Activated T-cell treated with anti-CD3 and anti-CD28 coated beads, Interleukin-2, amount 50 U/mL, for 24 hours (primary cell): ENCODE measurements around the gene KIAA1755.
A peak's percentile ranks its signal among the peaks of the same experiment; 100 is the strongest.

ENCODE experiments used
- DNase-seq: peaks from one replicate; pipeline ENCODE4 v3.0.0-alpha.2; 2020
- H3K27ac Mint-ChIP-seq: 2 replicates; pipeline ENCODE4 v1.8.0; 2020; ENCODE audit warnings: mild to moderate bottlenecking, mixed read lengths
- H3K27me3 Mint-ChIP-seq: 2 replicates; pipeline ENCODE4 v1.8.0; 2020; ENCODE audit warnings: mixed read lengths
- H3K36me3 Mint-ChIP-seq: 2 replicates; pipeline ENCODE4 v1.8.0; 2020; ENCODE audit warnings: low read depth, mixed read lengths
- H3K4me1 Mint-ChIP-seq: 2 replicates; pipeline ENCODE4 v1.8.0; 2020; ENCODE audit warnings: low read depth, mixed read lengths
- H3K4me3 Mint-ChIP-seq: 2 replicates; pipeline ENCODE4 v1.8.0; 2020; ENCODE audit warnings: mild to moderate bottlenecking, moderate library complexity, mixed read lengths
- H3K9me3 Mint-ChIP-seq: 2 replicates; pipeline ENCODE4 v1.8.0; 2020; ENCODE audit warnings: mixed read lengths

The KIAA1755 gene

DNA sequence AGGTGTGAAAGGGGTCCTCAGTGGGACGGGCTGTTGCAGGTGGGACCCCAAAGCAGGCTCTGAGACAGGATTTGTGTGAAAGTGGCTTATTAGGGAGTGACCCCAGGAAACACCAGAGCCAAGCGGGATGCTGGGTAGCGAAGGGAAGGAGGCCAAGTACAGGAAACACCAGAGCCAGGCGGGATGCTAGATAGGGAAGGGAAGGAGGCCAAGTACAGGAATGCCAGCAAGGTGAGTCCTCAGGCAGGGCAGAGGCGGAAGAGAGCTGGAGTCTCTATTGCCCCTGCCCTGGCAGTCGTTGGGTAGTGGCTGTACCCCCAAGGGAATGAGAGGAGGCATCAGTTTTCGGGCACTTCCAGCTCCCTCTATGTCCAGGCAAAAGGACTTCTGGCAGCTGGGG is 65.0 kb downstream of the KIAA1755 start:
- Mint-ChIP-seq H3K27ac (no peak overlapping the region), H3K4me3 (no peak overlapping the region), H3K36me3 (no peaks in the 10 kb centered on the region), H3K27me3 (peaks cover 16% of the 10 kb centered on the region), H3K9me3 (peaks cover 4% of the 10 kb centered on the region), H3K4me1 (no peaks in the 10 kb centered on the region)
- DNase-seq = no peak

DNA sequence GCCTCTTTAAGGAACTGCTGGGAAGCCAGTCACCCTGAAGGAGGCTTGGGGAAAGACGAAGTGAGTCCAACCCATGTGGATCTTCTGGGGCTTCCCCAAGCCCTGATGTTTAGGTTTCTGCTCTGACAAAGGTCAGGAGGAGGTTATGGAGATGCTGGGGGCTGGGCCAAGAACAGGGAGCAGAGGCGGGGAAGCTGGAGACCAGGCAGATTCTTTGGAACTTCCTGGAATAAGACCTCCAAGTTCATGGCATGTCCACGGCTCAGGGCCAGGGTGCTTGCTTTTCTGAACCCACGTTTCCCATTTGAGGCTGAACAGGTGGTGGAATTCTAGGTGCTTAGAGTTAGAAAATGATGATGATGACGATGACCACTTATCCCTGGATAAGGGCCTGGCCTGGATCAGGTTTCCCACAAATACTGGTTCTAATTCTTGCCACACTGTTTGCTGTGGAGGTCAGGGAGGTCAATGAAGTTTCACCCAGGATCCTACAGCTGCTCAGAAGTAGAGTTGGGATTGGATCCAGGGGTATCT is 65.5 kb downstream of the KIAA1755 start:
- peaks cover 16% of the 10 kb centered on the region for H3K27me3 Mint-ChIP-seq
- H3K36me3 Mint-ChIP-seq = no peaks in the 10 kb centered on the region
- peaks cover 4% of the 10 kb centered on the region for H3K9me3 Mint-ChIP-seq
- no peak overlapping the region for H3K4me3 Mint-ChIP-seq
- no peak overlapping the region for H3K27ac Mint-ChIP-seq
- DNase-seq = no peak
- H3K4me1 Mint-ChIP-seq = no peaks in the 10 kb centered on the region

DNA sequence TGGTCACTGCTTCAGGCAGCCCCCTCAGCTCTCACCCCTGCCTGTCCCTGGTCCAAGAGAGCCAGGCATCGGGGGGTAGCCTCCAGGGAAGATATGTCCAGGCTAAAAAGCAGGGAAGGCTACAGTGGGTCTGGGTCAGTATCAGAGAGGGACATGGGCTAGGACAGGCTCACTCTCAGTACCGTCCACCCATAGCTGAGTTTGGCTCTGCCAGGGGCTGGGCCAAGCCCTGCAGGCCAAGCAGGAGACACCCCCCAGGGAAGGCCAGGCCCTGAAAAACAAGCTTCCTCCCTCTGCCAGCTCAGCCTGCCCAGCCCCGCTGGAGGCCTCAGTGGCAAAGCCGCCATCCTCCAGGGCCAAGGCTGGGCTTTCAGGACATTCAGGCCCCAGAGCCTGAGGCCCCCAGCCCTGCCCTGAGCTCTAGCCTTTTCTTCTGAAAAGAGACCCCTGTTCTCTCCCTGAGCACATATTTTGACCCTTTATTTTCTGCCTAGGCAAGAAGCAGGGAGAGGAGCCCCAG is 66.9 kb downstream of the KIAA1755 start:
- H3K27me3 Mint-ChIP-seq = peaks cover 26% of the 10 kb centered on the region
- H3K4me1 Mint-ChIP-seq = no peaks in the 10 kb centered on the region
- no peak overlapping the region for H3K27ac Mint-ChIP-seq
- peaks cover 4% of the 10 kb centered on the region for H3K9me3 Mint-ChIP-seq
- H3K4me3 Mint-ChIP-seq = no peak overlapping the region
- no peak for DNase-seq
- H3K36me3 Mint-ChIP-seq = no peaks in the 10 kb centered on the region

DNA sequence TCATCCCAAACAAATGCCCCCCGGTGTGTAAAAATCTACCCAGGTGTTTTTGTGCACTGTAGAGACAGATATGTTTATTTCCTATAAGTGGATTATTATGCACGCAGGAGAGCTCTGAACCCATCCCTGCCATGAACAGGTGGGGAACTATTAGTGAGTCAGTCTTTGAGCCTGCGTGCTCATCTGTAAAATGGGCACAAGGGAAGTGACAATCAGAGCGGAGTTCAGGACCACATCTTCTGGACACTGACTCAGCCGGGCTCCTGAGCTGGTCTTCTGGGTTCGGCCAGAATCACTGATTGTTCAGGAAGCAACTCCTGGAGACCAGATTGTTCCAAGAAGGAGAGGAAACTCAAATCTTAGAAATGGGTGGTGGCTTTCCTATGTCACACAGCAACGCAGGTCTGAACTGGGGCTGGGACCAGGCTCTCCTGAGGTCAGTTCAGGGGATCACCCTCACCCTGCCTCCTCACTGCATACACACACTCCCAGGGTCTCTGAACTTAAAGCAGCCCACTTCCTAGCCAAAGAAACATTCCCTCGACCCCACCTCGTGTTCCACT is 68.1 kb downstream of the KIAA1755 start:
- no peak overlapping the region for H3K4me3 Mint-ChIP-seq
- no peaks in the 10 kb centered on the region for H3K4me1 Mint-ChIP-seq
- H3K27me3 Mint-ChIP-seq = peaks cover 26% of the 10 kb centered on the region
- H3K27ac Mint-ChIP-seq = no peak overlapping the region
- no peak for DNase-seq
- H3K36me3 Mint-ChIP-seq = no peaks in the 10 kb centered on the region
- peaks cover 4% of the 10 kb centered on the region for H3K9me3 Mint-ChIP-seq

DNA sequence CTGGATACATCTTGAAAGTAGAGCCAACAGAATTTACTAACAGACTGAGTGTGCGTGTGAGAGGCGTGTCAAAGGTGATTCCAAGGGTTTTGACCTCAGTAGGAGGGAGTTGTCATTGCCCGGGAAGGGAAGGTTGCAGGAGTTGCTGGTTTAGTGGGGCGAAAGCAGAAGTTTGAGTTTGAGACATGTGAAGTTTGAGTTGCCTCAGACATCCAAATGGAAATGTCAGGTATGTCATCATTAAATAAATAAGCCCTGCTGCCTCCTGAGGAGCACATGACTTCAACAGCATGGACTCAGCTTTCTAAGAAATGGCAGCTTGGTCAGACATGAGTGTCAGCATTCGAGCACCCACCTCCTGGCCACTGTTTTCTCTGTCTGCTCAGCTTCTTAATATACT is 68.9 kb downstream of the KIAA1755 start:
- H3K4me1 Mint-ChIP-seq = no peaks in the 10 kb centered on the region
- no peaks in the 10 kb centered on the region for H3K36me3 Mint-ChIP-seq
- H3K27me3 Mint-ChIP-seq = peaks cover 27% of the 10 kb centered on the region
- DNase-seq = no peak
- H3K9me3 Mint-ChIP-seq = peaks cover 4% of the 10 kb centered on the region
- H3K27ac Mint-ChIP-seq = no peak overlapping the region
- H3K4me3 Mint-ChIP-seq = no peak overlapping the region

DNA sequence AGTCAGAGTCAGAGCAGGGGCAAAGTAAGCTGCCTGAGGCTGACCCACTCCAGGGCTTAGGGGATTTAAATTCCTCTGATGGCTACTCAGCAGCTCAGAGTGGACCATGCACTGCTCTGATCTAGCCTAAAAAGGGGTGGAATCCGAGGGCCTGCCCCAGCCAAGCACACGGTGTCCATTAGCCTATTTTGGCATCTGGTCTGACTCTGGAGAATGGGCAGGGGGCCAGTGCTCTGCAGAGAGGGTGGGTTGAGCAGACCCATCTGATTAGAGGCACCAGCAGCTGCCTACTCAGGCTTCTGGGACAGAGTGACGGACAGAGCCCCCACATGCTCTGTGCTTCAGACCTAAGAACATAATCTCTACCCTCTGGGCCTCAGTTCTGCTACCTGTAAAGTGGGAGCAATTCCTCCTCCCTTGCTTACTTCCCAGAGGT is 69.6 kb downstream of the KIAA1755 start:
- Mint-ChIP-seq H3K9me3 (peaks cover 4% of the 10 kb centered on the region), H3K4me3 (no peak overlapping the region), H3K36me3 (no peaks in the 10 kb centered on the region), H3K27ac (no peak overlapping the region), H3K4me1 (no peaks in the 10 kb centered on the region), H3K27me3 (peaks cover 25% of the 10 kb centered on the region)
- peak; percentile 9 for DNase-seq

DNA sequence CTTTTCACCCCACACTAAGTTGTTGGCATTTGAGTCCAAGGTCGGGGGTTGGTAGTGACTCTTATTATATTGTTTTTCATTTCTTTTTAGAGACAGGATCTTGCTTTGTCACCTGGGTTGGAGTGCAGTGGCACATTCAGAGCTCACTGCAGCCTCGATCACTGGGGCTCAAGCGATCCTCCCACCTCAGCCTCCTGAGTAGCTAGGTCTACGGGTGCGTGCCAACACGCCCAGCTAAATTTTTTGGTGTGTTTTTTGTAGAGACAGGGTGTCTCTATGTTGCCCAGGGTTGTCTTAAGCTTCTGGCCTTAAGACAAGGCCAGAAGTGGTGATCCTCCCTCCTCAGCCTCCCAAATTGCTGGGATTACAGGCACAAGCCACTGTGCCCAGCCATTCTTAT is 70.4 kb downstream of the KIAA1755 start:
- H3K9me3 Mint-ChIP-seq = peaks cover 4% of the 10 kb centered on the region
- no peak for DNase-seq
- H3K4me1 Mint-ChIP-seq = no peaks in the 10 kb centered on the region
- peaks cover 21% of the 10 kb centered on the region for H3K27me3 Mint-ChIP-seq
- H3K36me3 Mint-ChIP-seq = no peaks in the 10 kb centered on the region
- no peak overlapping the region for H3K27ac Mint-ChIP-seq
- no peak overlapping the region for H3K4me3 Mint-ChIP-seq

DNA sequence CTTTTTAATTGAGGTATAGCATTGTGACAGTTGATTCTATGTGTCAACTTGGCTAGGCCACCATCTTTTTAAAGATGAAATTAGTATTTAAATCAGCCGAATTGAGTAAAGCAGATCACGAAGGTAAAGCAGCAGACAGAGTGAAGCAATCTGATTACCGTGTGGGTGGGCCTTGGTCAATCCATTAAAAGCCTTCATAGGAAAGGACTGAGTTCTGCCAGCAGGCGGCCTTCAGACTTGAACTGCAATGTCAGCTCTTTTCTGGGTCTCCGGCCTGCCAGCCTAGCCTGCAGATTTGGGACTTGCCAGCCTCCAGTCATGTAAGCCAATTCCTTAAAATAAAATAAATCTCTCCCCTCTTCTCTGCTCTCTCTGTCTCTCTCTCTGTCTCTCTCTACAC is 73.0 kb downstream of the KIAA1755 start:
- no peaks in the 10 kb centered on the region for H3K4me1 Mint-ChIP-seq
- H3K4me3 Mint-ChIP-seq = no peak overlapping the region
- no peaks in the 10 kb centered on the region for H3K36me3 Mint-ChIP-seq
- no peak for DNase-seq
- no peaks in the 10 kb centered on the region for H3K9me3 Mint-ChIP-seq
- H3K27me3 Mint-ChIP-seq = peaks cover 26% of the 10 kb centered on the region
- H3K27ac Mint-ChIP-seq = no peak overlapping the region

DNA sequence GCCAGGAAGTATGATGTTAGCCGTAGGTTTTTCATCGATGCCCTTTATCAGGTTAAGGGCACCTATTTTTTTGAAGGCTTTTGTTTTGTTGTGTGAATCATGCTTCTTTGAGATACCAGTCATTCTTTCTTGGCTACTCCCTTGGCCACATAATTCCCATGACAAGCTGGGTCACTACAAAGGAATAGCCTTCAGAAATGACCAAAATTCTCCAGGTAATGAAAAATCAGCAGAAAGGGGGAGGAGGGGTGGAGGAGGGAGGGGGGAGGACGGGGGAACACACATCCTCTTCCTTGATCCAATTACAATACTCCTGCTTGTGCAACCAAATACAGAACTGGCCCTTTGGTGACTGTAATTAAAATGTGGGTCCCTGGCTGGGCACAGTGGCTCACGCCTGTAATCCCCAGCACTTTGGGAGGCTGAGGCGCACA is 73.7 kb downstream of the KIAA1755 start:
- H3K27me3 Mint-ChIP-seq = peaks cover 29% of the 10 kb centered on the region

DNA sequence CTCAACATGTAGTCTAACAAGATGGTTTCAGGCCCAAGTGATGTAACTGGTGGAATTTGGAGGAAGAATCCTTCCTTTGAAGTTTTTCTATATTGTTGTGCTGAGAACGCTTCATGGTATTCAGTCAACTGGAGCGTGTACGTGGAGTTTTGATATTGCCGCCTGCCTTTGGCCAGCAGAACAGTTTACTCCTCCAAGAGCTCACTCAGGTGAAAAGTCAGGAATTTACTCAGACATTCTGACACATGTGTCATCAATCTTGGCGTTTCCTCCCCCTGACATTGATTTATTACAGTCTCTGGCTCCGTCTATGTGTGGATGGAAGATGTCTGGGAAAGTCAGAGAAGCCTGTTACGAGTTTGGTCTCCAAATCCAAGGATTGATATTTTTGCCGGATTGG is 76.4 kb downstream of the KIAA1755 start:
- no peak overlapping the region for H3K27ac Mint-ChIP-seq
- H3K9me3 Mint-ChIP-seq = no peaks in the 10 kb centered on the region
- DNase-seq = no peak
- no peaks in the 10 kb centered on the region for H3K4me1 Mint-ChIP-seq
- no peaks in the 10 kb centered on the region for H3K36me3 Mint-ChIP-seq
- no peak overlapping the region for H3K4me3 Mint-ChIP-seq
- H3K27me3 Mint-ChIP-seq = peaks cover 32% of the 10 kb centered on the region

More for the DNA sequence above, 73.7 kb downstream of the KIAA1755 start:
- H3K4me1 Mint-ChIP-seq = no peaks in the 10 kb centered on the region
- no peak overlapping the region for H3K27ac Mint-ChIP-seq
- no peaks in the 10 kb centered on the region for H3K9me3 Mint-ChIP-seq
- DNase-seq = no peak
- H3K36me3 Mint-ChIP-seq = no peaks in the 10 kb centered on the region
- H3K4me3 Mint-ChIP-seq = no peak overlapping the region

DNA sequence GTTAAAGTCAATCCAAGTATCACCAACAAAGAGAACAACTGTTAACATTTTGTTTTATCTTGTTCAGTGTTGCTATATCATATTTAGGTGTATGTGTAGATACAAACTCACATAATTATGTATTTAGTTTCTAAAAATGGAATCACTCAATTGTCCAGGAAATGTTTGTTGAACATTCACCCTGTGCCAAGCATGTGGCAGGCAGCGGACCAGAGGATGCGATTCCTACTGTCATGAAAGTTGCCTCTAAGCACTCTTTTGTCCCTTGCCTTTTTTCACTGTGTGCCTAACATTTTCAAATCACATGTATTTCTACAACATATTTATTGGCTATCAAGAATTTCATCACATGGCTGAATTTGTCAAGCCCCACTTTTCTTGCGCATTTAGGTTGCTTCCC is 78.6 kb downstream of the KIAA1755 start:
- Mint-ChIP-seq H3K4me1 (no peaks in the 10 kb centered on the region), H3K27ac (no peak overlapping the region), H3K27me3 (peaks cover 43% of the 10 kb centered on the region), H3K36me3 (no peaks in the 10 kb centered on the region), H3K9me3 (no peaks in the 10 kb centered on the region), H3K4me3 (no peak overlapping the region)
- no peak for DNase-seq

DNA sequence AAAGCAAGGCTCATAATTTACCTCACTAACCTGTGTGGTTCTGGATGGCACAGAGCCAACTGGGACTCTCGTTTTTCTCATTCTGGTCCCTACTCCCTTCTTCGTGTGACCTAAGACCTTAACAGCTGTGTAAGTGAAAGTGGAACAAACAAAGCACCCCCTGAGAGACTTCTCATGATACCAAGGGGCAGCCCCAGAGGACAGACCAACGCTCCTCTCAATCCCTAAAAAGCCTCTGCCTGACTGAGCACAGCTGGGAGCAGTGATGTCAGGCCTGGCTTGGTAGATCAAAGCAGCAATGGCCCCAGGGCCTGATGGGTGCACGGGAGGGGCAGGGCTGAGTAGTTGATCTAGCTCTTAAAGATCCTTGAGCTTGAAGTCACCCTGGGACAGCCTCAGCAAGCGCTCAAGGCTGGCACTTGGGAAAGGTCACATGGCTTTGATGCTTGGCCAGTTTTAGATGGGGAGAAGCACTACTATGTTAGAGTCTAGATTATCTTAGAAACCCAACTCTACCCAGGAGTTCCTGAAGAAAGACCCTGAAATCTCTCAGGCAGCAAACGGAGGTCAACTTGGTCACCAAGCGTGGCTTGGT is 79.2 kb downstream of the KIAA1755 start:
- peaks cover 41% of the 10 kb centered on the region for H3K27me3 Mint-ChIP-seq
- no peak for DNase-seq
- no peaks in the 10 kb centered on the region for H3K4me1 Mint-ChIP-seq
- H3K9me3 Mint-ChIP-seq = no peaks in the 10 kb centered on the region
- H3K4me3 Mint-ChIP-seq = no peak overlapping the region
- no peaks in the 10 kb centered on the region for H3K36me3 Mint-ChIP-seq
- no peak overlapping the region for H3K27ac Mint-ChIP-seq

DNA sequence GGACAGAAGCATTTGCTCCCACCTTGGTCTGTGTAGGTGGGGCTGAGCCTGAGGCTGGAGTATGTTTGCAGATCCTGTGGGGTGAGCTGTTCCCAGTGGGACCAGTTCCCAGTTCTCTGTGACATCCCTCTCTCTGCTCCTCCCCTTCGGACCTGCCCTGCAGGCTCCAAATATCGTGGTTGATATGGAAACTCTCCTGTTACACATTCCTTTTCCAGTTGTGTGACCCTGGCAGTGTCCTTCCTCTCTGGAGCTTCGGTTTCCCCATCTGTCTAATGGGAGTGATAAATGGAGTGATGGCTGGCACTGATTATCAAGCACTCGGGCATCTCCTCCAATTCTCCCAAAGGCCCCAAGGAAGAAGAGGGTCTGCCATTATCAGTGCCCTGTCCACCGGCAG is 79.8 kb downstream of the KIAA1755 start:
- Mint-ChIP-seq H3K36me3 (no peaks in the 10 kb centered on the region), H3K4me3 (no peak overlapping the region), H3K27me3 (peaks cover 41% of the 10 kb centered on the region), H3K27ac (no peak overlapping the region), H3K4me1 (no peaks in the 10 kb centered on the region), H3K9me3 (no peaks in the 10 kb centered on the region)
- DNase-seq = no peak

DNA sequence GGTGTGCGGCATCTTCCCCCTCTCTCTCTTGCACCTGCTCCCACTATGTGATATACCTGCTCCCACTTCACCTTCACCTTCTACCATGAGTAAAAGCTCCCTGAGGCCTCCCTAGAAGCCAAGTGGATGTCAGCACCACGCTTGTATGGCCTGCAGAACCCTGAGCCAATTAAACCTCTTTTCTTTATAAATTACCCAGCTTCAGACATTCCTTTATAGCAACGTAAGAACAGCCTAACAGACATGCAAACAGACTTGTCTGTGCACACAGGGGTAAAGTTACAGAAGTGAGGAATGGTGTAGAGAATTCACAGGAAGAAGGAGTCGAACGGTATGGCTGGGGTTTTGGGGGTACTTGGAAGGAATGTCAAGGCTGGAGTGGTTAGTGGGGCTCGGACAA is 80.7 kb downstream of the KIAA1755 start:
- H3K9me3 Mint-ChIP-seq = no peaks in the 10 kb centered on the region
- peaks cover 38% of the 10 kb centered on the region for H3K27me3 Mint-ChIP-seq
- H3K27ac Mint-ChIP-seq = no peak overlapping the region
- DNase-seq = no peak
- no peaks in the 10 kb centered on the region for H3K36me3 Mint-ChIP-seq
- H3K4me1 Mint-ChIP-seq = no peaks in the 10 kb centered on the region
- no peak overlapping the region for H3K4me3 Mint-ChIP-seq

DNA sequence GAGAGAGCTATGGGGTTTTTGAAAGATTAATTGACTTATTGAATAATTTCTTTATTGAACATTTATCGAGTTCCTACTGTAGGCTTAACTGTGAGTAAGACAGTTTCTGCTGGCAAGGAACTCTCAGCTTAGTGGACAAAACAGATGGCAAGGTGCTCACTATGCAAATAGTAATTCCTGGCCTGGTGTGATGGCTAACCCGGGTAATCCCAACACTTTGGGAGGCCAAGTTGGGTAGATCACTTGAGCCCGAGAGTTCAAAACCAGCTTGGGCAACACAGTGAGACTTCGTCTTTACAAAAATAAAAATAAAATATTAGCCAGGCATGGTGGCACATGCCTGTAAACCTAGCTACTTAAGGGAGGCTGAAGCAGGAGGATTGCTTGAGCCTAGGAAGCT is 82.0 kb downstream of the KIAA1755 start:
- H3K36me3 Mint-ChIP-seq = no peaks in the 10 kb centered on the region
- no peaks in the 10 kb centered on the region for H3K4me1 Mint-ChIP-seq
- DNase-seq = no peak
- H3K27me3 Mint-ChIP-seq = peaks cover 34% of the 10 kb centered on the region
- no peaks in the 10 kb centered on the region for H3K9me3 Mint-ChIP-seq
- H3K27ac Mint-ChIP-seq = no peak overlapping the region
- H3K4me3 Mint-ChIP-seq = no peak overlapping the region
